Ramos (cell line): Measurements from ENCODE around the gene BIVM.

ENCODE experiments used
- in situ Hi-C: fragments of 300-500 bp; cut with MboI; formaldehyde crosslinking; loops from one replicate; pipeline ENCODE4 v1.14.3; 2022; ENCODE audit warnings: low sequenced_read_pairs; ENCODE audit not compliant: unreplicated experiment

Gene BIVM

GRCh38 chr13:102784483-102784882 lies 14.4 kb upstream of the BIVM start:
- in situ Hi-C loops: no loop called here

- in situ Hi-C loops: no loop called here
Measured at GRCh38 chr13:102788683-102789082, 10.2 kb upstream of the BIVM start.

- in situ Hi-C loops: no loop called here
Measured at GRCh38 chr13:102792396-102792795, 6.5 kb upstream of the BIVM start.

GRCh38 chr13:102793611-102794355 lies 5.1 kb upstream of the BIVM start:
- in situ Hi-C loops: no loop called here

GRCh38 chr13:102799426-102800144 lies 666 bp downstream of the BIVM start:
- in situ Hi-C loops: no loop called here

- in situ Hi-C loops: no loop called here
Measured at GRCh38 chr13:102800145-102801041, 1.5 kb downstream of the BIVM start.

- in situ Hi-C loops: no loop called here
Measured at GRCh38 chr13:102805680-102806079, 6.8 kb downstream of the BIVM start.

- in situ Hi-C loops: no loop called here
Measured at GRCh38 chr13:102807699-102808098, 8.8 kb downstream of the BIVM start.

GRCh38 chr13:102812611-102813287 lies 13.8 kb downstream of the BIVM start:
- in situ Hi-C loops: no loop called here

- in situ Hi-C loops: no loop called here
Measured at GRCh38 chr13:102814025-102814607, 15.2 kb downstream of the BIVM start.

GRCh38 chr13:102814793-102815192 lies 15.9 kb downstream of the BIVM start:
- in situ Hi-C loops: no loop called here

GRCh38 chr13:102815788-102816187 lies 16.9 kb downstream of the BIVM start:
- in situ Hi-C loops: no loop called here

- in situ Hi-C loops: no loop called here
Measured at GRCh38 chr13:102816708-102817107, 17.8 kb downstream of the BIVM start.

GRCh38 chr13:102817241-102817640 lies 18.3 kb downstream of the BIVM start:
- in situ Hi-C loops: no loop called here

- in situ Hi-C loops: no loop called here
Measured at GRCh38 chr13:102817907-102818306, 19.0 kb downstream of the BIVM start.

GRCh38 chr13:102825400-102825799 lies 26.5 kb downstream of the BIVM start:
- in situ Hi-C loops: no loop called here

- in situ Hi-C loops: no loop called here
Measured at GRCh38 chr13:102825921-102826706, 27.2 kb downstream of the BIVM start.

GRCh38 chr13:102830646-102831045 lies 31.7 kb downstream of the BIVM start:
- in situ Hi-C loops: no loop called here

- in situ Hi-C loops: no loop called here
Measured at GRCh38 chr13:102836471-102836870, 37.6 kb downstream of the BIVM start.
